MV-4-11 (cell line): ENCODE data around the gene CSH1.
"Not testable (repeated sequence)": the region's sequence is repeated elsewhere in the genome, so short reads cannot be mapped to it uniquely, and the experiment has no call there.

Source experiments
- DNase-seq: peaks from one replicate; lab custom pipeline; 2025; lab: John Stamatoyannopoulos, UW

CSH1 gene

GRCh38 chr17:63896524-63897354 is at the start of gene CSH1:
TSS of gene CSH1 (minus strand) at chr17:63896574. CDS start at chr17:63896511, 63 bp downstream.
- not testable (repeated sequence) for DNase-seq

- DNase-seq: no peak
These were observed 49.5 kb upstream of the CSH1 start for GRCh38 chr17:63945784-63946439.

- no peak for DNase-seq
These were observed 48.5 kb upstream of the CSH1 start for GRCh38 chr17:63944736-63945499.

- no peak for DNase-seq
These were observed 47.4 kb upstream of the CSH1 start for GRCh38 chr17:63943745-63944144.

- no peak for DNase-seq
These were observed 46.1 kb upstream of the CSH1 start for GRCh38 chr17:63942309-63942985.

- no peak for DNase-seq
These were observed 45.4 kb upstream of the CSH1 start for GRCh38 chr17:63941751-63942150.

GRCh38 chr17:63941162-63941561 is 44.8 kb upstream of the CSH1 start:
- DNase-seq: no peak

- no peak for DNase-seq
These were observed 44.2 kb upstream of the CSH1 start for GRCh38 chr17:63940584-63940983.

GRCh38 chr17:63939884-63940283 is 43.5 kb upstream of the CSH1 start:
- no peak for DNase-seq

GRCh38 chr17:63939401-63939800 is 43.0 kb upstream of the CSH1 start:
- DNase-seq: no peak

- DNase-seq: no peak
These were observed 41.5 kb upstream of the CSH1 start for GRCh38 chr17:63937920-63938319.

GRCh38 chr17:63937319-63937718 is 40.9 kb upstream of the CSH1 start:
- DNase-seq: no peak

- peak; percentile 40 for DNase-seq
These were observed 38.1 kb upstream of the CSH1 start for GRCh38 chr17:63934183-63935112.

- DNase-seq: no peak
These were observed 37.2 kb upstream of the CSH1 start for GRCh38 chr17:63933598-63933997.

GRCh38 chr17:63932721-63933120 is 36.3 kb upstream of the CSH1 start:
- DNase-seq: no peak

GRCh38 chr17:63931981-63932561 is 35.7 kb upstream of the CSH1 start, which contains the start of gene CD79B:
TSS of gene CD79B (minus strand) at chr17:63932331. CDS start at chr17:63932261, 70 bp downstream.
- no peak for DNase-seq

- peak; percentile 61 for DNase-seq
These were observed 34.7 kb upstream of the CSH1 start for GRCh38 chr17:63930951-63931575.

GRCh38 chr17:63929860-63930766 is 33.7 kb upstream of the CSH1 start:
- no peak for DNase-seq
